Measurements from ENCODE around the gene SZRD1.

- TF ChIP-seq CTCF (conservative IDR thresholded peaks at IDR 0.05 in 1 of 2, IDR thresholded peaks at IDR 0.05 in 1 of 2; ENCODE audit: extremely low read depth in 1 of 2, insufficient read depth in 1 of 2, low read depth in 1 of 2, low read length in 2 of 2) (no peak), EZH2 (IDR thresholded peaks at IDR 0.05; ENCODE audit: borderline replicate concordance, low read length) (no peak)
Measured at GRCh38 chr1:16324456-16324890, 42.6 kb upstream of the SZRD1 start.
